GM23338 (cell line): ENCODE results near the gene CARMIL1.

ENCODE experiments used
- EZH2 ChIP-seq: fragments of 200-600 bp; sonication (generic); IDR thresholded peaks from one replicate; pipeline ENCODE4 v1.8.0; 2017; ENCODE audit warnings: antibody characterized with exemption, mild to moderate bottlenecking, low read depth; ENCODE audit not compliant: unreplicated experiment
- EZH2phosphoT487 ChIP-seq: fragments of 200-600 bp; sonication (generic); IDR thresholded peaks from one replicate; pipeline ENCODE4 v1.8.1; 2018; ENCODE audit warnings: antibody characterized with exemption; ENCODE audit not compliant: unreplicated experiment
- POLR2AphosphoS5 ChIP-seq: IDR thresholded peaks from 2 replicates; pipeline ENCODE4 v1.6.1; 2016; ENCODE audit warnings: antibody characterized with exemption, low read depth
- REST ChIP-seq: IDR thresholded peaks from one replicate; pipeline ENCODE4 v1.6.1; 2018; ENCODE audit warnings: antibody characterized with exemption; ENCODE audit not compliant: unreplicated experiment
- ZNF331 ChIP-seq: fragments of 250-450 bp; sonication (Bioruptor Pico); IDR thresholded peaks from 2 replicates; pipeline ENCODE4 v1.5.0; 2020; ENCODE audit warnings: low read depth, mild to moderate bottlenecking, moderate library complexity
- TF ChIP-seq, protein P1 (sequence below), 2 experiments: fragments of 200-600 bp in 1 of 2; sonication (generic) in 1 of 2; conservative IDR thresholded peaks; 2 replicates each; pipeline versions ENCODE4 v1.5.1 to v1.6.1; 2016 to 2017; ENCODE audit warnings: antibody characterized with exemption in 2 of 2, low read depth in 2 of 2, mild to moderate bottlenecking in 2 of 2, moderate library complexity in 1 of 2

- TF ChIP-seq POLR2AphosphoS5 (no peak), EZH2 (no peak), ZNF331 (CRISPR knock-in tag) (no peak), EZH2phosphoT487 (no peak), REST (no peak)
- TF ChIP-seq, protein P1, sequence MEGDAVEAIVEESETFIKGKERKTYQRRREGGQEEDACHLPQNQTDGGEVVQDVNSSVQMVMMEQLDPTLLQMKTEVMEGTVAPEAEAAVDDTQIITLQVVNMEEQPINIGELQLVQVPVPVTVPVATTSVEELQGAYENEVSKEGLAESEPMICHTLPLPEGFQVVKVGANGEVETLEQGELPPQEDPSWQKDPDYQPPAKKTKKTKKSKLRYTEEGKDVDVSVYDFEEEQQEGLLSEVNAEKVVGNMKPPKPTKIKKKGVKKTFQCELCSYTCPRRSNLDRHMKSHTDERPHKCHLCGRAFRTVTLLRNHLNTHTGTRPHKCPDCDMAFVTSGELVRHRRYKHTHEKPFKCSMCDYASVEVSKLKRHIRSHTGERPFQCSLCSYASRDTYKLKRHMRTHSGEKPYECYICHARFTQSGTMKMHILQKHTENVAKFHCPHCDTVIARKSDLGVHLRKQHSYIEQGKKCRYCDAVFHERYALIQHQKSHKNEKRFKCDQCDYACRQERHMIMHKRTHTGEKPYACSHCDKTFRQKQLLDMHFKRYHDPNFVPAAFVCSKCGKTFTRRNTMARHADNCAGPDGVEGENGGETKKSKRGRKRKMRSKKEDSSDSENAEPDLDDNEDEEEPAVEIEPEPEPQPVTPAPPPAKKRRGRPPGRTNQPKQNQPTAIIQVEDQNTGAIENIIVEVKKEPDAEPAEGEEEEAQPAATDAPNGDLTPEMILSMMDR (conservative IDR thresholded peaks at IDR 0.05; ENCODE audit: low read depth in 2 of 2): no peak
These were observed 276.0 kb downstream of the CARMIL1 start for GRCh38 chr6:25555188-25555587.
